ENCODE results near the gene XKR8. TPM values are rescaled to one million over a fixed set of nuclear protein-coding genes. Genes with fewer than 3 reads are reported as not detected.

XKR8 gene
- total RNA-seq, 2 experiments from 2014 or later = 5.4 to 5.5 TPM

DNA sequence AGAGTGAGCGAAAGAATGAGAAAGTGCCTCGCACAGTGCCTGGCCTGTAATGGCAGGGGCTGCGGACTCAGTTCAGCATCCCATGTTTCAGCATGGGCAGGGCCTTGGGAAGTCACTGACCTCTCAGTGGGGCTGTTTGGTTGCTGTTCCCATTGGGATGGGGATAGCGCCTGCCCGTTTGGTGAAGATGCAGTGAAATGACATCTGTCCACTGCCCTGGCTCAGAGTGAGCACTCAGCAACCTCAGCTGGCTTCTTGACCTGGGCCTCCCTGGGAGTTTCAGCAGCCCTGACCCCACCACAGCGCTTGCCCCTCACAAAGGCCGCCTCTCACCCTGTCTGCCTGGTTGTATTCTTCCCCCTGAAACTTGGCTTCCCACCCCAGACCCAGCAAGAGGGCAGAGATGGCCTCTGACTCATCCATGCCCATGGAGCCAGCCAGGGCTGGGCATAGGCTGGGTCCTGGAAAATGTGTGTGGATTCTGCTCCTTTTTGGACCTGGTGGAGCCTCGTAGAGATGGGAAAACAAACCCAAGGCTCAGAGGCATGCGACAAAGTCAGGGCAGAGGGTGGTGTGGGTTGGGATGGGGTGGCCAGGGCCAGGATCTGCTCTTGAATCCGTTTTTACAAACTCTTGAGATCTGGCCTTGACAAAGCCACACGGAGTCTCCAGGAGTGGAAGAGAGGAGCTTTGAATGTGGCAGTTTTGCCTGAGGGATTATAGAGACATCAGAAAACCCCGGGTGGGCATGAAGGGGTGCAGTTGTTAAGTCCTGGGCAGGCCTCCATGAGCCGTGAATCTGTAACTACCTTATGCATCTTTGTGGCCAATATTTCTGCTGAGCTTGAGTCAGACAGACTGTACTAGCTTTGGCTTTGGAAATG, 1.2 kb downstream of the XKR8 start:
- no peaks in the 10 kb centered on the region for H3K27me3 Mint-ChIP-seq
- intact Hi-C loops (cut with DNase I, micrococcal nuclease) = loop anchor here in 1 of 2 experiments (5.0 kb wide), 2 partner anchors 99 to 126 kb away; partner anchors contain the start of gene EYA3

DNA sequence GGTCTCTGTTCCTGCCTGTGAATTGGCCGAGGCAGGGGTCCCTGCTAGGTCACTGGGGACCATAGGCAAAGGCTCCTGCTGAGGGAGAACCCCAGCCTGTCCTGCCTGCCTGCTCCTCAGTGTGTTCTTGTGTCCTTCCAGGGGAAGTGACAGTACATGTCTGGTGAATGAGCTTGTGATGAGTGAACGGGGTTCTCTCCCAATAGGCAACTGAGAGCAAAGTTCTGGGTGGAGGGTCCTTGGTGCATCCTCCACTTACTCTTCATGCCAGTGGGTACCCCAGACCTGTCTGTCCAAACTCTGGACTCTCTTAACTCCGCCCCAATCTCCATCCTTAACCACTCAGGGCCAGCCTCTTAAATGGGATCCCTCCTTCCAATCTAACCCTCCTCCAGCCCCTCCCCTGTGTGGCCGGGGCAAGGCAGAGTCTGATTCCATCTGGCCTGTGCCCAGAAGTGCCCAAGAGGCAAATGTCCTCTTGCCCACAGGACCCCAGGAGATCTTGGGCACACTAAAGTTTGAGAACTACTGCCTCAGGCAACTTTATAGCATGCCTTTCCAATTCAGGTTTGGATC, 2.0 kb downstream of the XKR8 start:
- DNase-seq = no peak
- Histone ChIP-seq H3K27me3 (ENCODE audit: control insufficient read depth in 1 of 2, insufficient read depth in 2 of 2, low read length in 2 of 2) (no peaks in the 10 kb centered on the region), H3K4me3 (ENCODE audit: low read length) (no peak overlapping the region), H3K9me3 (ENCODE audit: control insufficient read depth in 1 of 2, insufficient read depth in 1 of 2, low read length in 2 of 2) (no peaks in the 10 kb centered on the region), H3K4me1 (ENCODE audit: insufficient read depth, low read length) (peaks cover 36% of the 10 kb centered on the region), H3K36me3 (ENCODE audit: insufficient read depth, low read length) (peaks cover 32% of the 10 kb centered on the region), H3K27ac (ENCODE audit: low read depth in 1 of 2, low read length in 2 of 2) (peak overlapping the region in 1 of 2 donors; percentile 13)
- ATAC-seq (ENCODE audit: poor library complexity) = no peak
- no peaks in the 10 kb centered on the region for H3K27me3 Mint-ChIP-seq
- CTCF ChIA-PET = no interaction called here
- intact Hi-C loops (cut with DNase I, micrococcal nuclease) = loop anchor here in 1 of 2 experiments (5.0 kb wide), 2 partner anchors 99 to 126 kb away; partner anchors contain the start of gene EYA3
- TF ChIP-seq, protein P1, sequence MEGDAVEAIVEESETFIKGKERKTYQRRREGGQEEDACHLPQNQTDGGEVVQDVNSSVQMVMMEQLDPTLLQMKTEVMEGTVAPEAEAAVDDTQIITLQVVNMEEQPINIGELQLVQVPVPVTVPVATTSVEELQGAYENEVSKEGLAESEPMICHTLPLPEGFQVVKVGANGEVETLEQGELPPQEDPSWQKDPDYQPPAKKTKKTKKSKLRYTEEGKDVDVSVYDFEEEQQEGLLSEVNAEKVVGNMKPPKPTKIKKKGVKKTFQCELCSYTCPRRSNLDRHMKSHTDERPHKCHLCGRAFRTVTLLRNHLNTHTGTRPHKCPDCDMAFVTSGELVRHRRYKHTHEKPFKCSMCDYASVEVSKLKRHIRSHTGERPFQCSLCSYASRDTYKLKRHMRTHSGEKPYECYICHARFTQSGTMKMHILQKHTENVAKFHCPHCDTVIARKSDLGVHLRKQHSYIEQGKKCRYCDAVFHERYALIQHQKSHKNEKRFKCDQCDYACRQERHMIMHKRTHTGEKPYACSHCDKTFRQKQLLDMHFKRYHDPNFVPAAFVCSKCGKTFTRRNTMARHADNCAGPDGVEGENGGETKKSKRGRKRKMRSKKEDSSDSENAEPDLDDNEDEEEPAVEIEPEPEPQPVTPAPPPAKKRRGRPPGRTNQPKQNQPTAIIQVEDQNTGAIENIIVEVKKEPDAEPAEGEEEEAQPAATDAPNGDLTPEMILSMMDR (IDR thresholded peaks at IDR 0.05) = no peak
- peak overlapping the region; percentile 81 for H3K4me3 Mint-ChIP-seq
- H3K9me3 Mint-ChIP-seq = no peaks in the 10 kb centered on the region
- peaks cover 37% of the 10 kb centered on the region for H3K36me3 Mint-ChIP-seq (ENCODE audit: low read depth)
- peak overlapping the region; percentile 80 for H3K27ac Mint-ChIP-seq
- H3K4me1 Mint-ChIP-seq (ENCODE audit: low read depth) = peaks cover 16% of the 10 kb centered on the region
- POLR2A ChIA-PET = interaction anchor here (1.0 to 1.5 kb wide), 3 partner anchors 10 to 89 kb away, joined by 3 to 4 read pairs (median 4); no protein-coding TSS in a partner anchor

More for the DNA sequence above, 1.2 kb downstream of the XKR8 start:
- Histone ChIP-seq H3K27me3 (ENCODE audit: control insufficient read depth in 1 of 2, insufficient read depth in 2 of 2, low read length in 2 of 2) (no peaks in the 10 kb centered on the region), H3K27ac (ENCODE audit: low read depth in 1 of 2, low read length in 2 of 2) (peak overlapping the region in 1 of 2 donors; percentile 13), H3K4me3 (ENCODE audit: low read length) (peak overlapping the region; percentile 94), H3K4me1 (ENCODE audit: insufficient read depth, low read length) (peaks cover 36% of the 10 kb centered on the region), H3K36me3 (ENCODE audit: insufficient read depth, low read length) (peaks cover 25% of the 10 kb centered on the region), H3K9me3 (ENCODE audit: control insufficient read depth in 1 of 2, insufficient read depth in 1 of 2, low read length in 2 of 2) (no peaks in the 10 kb centered on the region)
- TF ChIP-seq, protein P1 (IDR thresholded peaks at IDR 0.05) = no peak
- Mint-ChIP-seq H3K36me3 (ENCODE audit: low read depth) (peaks cover 30% of the 10 kb centered on the region), H3K4me3 (peak overlapping the region; percentile 81), H3K27ac (peak overlapping the region; percentile 80), H3K9me3 (no peaks in the 10 kb centered on the region), H3K4me1 (ENCODE audit: low read depth) (peaks cover 16% of the 10 kb centered on the region)
- POLR2A ChIA-PET = interaction anchor here (1.0 to 1.8 kb wide), 8 partner anchors 7 to 88 kb away, joined by 3 to 11 read pairs (median 4); no protein-coding TSS in a partner anchor
- ATAC-seq (ENCODE audit: poor library complexity) = no peak
- CTCF ChIA-PET = interaction anchor here (0.7 to 1.5 kb wide), 3 partner anchors 32 to 127 kb away, joined by 3 to 7 read pairs (median 4); partner anchors contain the start of gene EYA3
- DNase-seq = no peak

DNA sequence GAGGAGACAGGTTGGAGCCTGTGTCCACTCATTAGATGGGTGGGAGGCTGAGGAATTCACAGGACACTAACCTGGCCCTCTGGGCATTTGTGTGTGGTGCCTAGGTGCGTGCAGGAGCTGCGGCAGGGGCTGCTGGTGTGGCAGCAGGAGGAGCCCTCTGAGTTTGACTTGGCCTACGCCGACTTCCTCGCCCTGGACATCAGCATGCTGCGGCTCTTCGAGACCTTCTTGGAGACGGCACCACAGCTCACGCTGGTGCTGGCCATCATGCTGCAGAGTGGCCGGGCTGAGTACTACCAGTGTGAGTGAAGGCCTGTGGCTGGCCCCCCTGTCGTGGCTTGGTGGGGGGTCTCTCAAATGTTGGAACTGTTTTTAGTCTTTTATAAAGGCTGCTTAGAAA, 3.6 kb downstream of the XKR8 start:
- peak overlapping the region; percentile 33 for H3K27ac Mint-ChIP-seq
- Histone ChIP-seq H3K36me3 (ENCODE audit: insufficient read depth, low read length) (peaks cover 48% of the 10 kb centered on the region), H3K27ac (ENCODE audit: low read depth in 1 of 2, low read length in 2 of 2) (no peak overlapping the region), H3K4me3 (ENCODE audit: low read length) (no peak overlapping the region), H3K27me3 (ENCODE audit: control insufficient read depth in 1 of 2, insufficient read depth in 2 of 2, low read length in 2 of 2) (no peaks in the 10 kb centered on the region), H3K4me1 (ENCODE audit: insufficient read depth, low read length) (peaks cover 33% of the 10 kb centered on the region), H3K9me3 (ENCODE audit: control insufficient read depth in 1 of 2, insufficient read depth in 1 of 2, low read length in 2 of 2) (no peaks in the 10 kb centered on the region)
- TF ChIP-seq, protein P1 (IDR thresholded peaks at IDR 0.05) = no peak
- H3K36me3 Mint-ChIP-seq (ENCODE audit: low read depth) = peaks cover 52% of the 10 kb centered on the region
- CTCF ChIA-PET = no interaction called here
- no peak for DNase-seq
- H3K27me3 Mint-ChIP-seq = no peaks in the 10 kb centered on the region
- peaks cover 20% of the 10 kb centered on the region for H3K4me1 Mint-ChIP-seq (ENCODE audit: low read depth)
- no peaks in the 10 kb centered on the region for H3K9me3 Mint-ChIP-seq
- no peak for ATAC-seq (ENCODE audit: poor library complexity)
- intact Hi-C loops (cut with DNase I, micrococcal nuclease) = loop anchor here in 1 of 2 experiments (5.0 kb wide), 2 partner anchors 101 to 124 kb away; partner anchors contain the start of gene EYA3
- POLR2A ChIA-PET = no interaction called here
- H3K4me3 Mint-ChIP-seq = no peak overlapping the region
